ENCODE data around the gene ARID3B. TPM values are rescaled to one million over a fixed set of nuclear protein-coding genes. Genes with fewer than 3 reads are reported as not detected.

ARID3B gene
- total RNA-seq, 4 donors from 2014 or later, result 5.9 to 7.7 (median 6.2) TPM

GRCh38 chr15:74642734-74643664 is 102.0 kb downstream of the ARID3B start:
- peaks cover 48 to 55% of the 10 kb centered on the region in 2 donors for H3K4me1 ChIP-seq
- WGBS, 2 donors, result 44 to 45% methylated on average over 11 of the region's 11 CpGs
- H3K4me3 ChIP-seq (replicated peaks in 1 of 3), result no peak overlapping the region
- peak; percentile 80 to 85 for DNase-seq
- H3K9me3 ChIP-seq, result no peaks in the 10 kb centered on the region
- intact Hi-C loops (cut with DNase I), result no loop called here
- no peak for TF ChIP-seq CTCF (IDR thresholded peaks at IDR 0.05)
- peak in 1 of 2 donors; percentile 1 for TF ChIP-seq POLR2A (IDR thresholded peaks at IDR 0.05)
- H3K27me3 ChIP-seq, result no peaks in the 10 kb centered on the region
- peak overlapping the region; percentile 75 to 96 (median 85) for H3K27ac ChIP-seq
- peaks cover 7 to 17% of the 10 kb centered on the region in 2 donors for H3K36me3 ChIP-seq

GRCh38 chr15:74643665-74644204 is 102.7 kb downstream of the ARID3B start:
- intact Hi-C loops (cut with DNase I), result no loop called here
- Histone ChIP-seq H3K27me3 (no peaks in the 10 kb centered on the region), H3K4me3 (replicated peaks in 1 of 3) (no peak overlapping the region), H3K27ac (peak overlapping the region; percentile 75 to 96 (median 85)), H3K36me3 (peaks cover 7 to 14% of the 10 kb centered on the region in 2 donors), H3K4me1 (peaks cover 55 to 62% of the 10 kb centered on the region in 2 donors), H3K9me3 (no peaks in the 10 kb centered on the region)
- no peak for TF ChIP-seq CTCF (IDR thresholded peaks at IDR 0.05)
- TF ChIP-seq POLR2A (IDR thresholded peaks at IDR 0.05), result no peak
- WGBS, 2 donors, result 88 to 93% methylated on average over 2 of the region's 2 CpGs
- no peak for DNase-seq

- Histone ChIP-seq H3K36me3 (no peaks in the 10 kb centered on the region), H3K27me3 (no peaks in the 10 kb centered on the region), H3K27ac (no peak overlapping the region), H3K9me3 (no peaks in the 10 kb centered on the region), H3K4me3 (replicated peaks in 1 of 3) (no peak overlapping the region), H3K4me1 (peaks cover 69 to 76% of the 10 kb centered on the region in 2 donors)
- intact Hi-C loops (cut with DNase I), result no loop called here
- TF ChIP-seq CTCF (IDR thresholded peaks at IDR 0.05) (no peak), POLR2A (IDR thresholded peaks at IDR 0.05) (no peak)
- no peak for DNase-seq
Observed at GRCh38 chr15:74646480-74646879, 105.5 kb downstream of the ARID3B start.

Other genes with a start within 250 kb of the ARID3B start
- gene CYP11A1, start 173.6 kb upstream of the ARID3B start, total RNA-seq, result 1 to 10 TPM in 1 of 4 donors, under 1 TPM in 2, not detected in 1; 0.54 to 1.2 (median 0.56) TPM
- 1 to 10 TPM in 3 of 4 donors, under 1 TPM in 1; 0.29 to 2.0 (median 1.6) TPM for gene SEMA7A, start 107.3 kb upstream of the ARID3B start, total RNA-seq
- 100 to 1,000 TPM in 1 of 4 donors, 10 to 100 TPM in 3; 60.3 to 103 (median 69.6) TPM for gene UBL7, start 80.1 kb upstream of the ARID3B start, total RNA-seq
- 100 to 1,000 TPM in 3 of 4 donors, 10 to 100 TPM in 1; 91.9 to 156 (median 120) TPM for gene CLK3, start 74.6 kb downstream of the ARID3B start, total RNA-seq
- 10 to 100 TPM; 16.3 to 64.7 (median 25.7) TPM for gene EDC3, start 154.8 kb downstream of the ARID3B start, total RNA-seq
- gene CYP1A1, start 184.3 kb downstream of the ARID3B start, total RNA-seq, result under 1 TPM in 2 of 4 donors, not detected in 2; 0.54 to 0.78 TPM
- gene CYP1A2, start 207.6 kb downstream of the ARID3B start, total RNA-seq, result 1 to 10 TPM; 1.3 to 9.9 (median 2.9) TPM
- gene CSK, start 240.9 kb downstream of the ARID3B start, total RNA-seq, result 10 to 100 TPM; 18.2 to 24.3 (median 20.3) TPM

Data from thyroid gland (tissue), 4 donors.